ENCODE data around the gene LGR6. TPM values are rescaled to one million over a fixed set of nuclear protein-coding genes. Genes with fewer than 3 reads are reported as not detected.

The LGR6 gene
- polyA plus RNA-seq, 1 experiment, result not detected

- peak; percentile 38 for DNase-seq (ENCODE audit: low read depth)
- no peak for TF ChIP-seq CTCF (IDR thresholded peaks at IDR 0.05; ENCODE audit: insufficient read depth, low read depth, low read length)
These were observed 89.8 kb downstream of the LGR6 start for GRCh38 chr1:202283379-202283844.

GRCh38 chr1:202283991-202284390, 90.4 kb downstream of the LGR6 start:
- Histone ChIP-seq H3K36me3 (ENCODE audit: control insufficient read depth, insufficient read depth, low read length) (no peaks in the 10 kb centered on the region), H3K4me3 (ENCODE audit: low read depth, low read length) (no peak overlapping the region), H3K27me3 (ENCODE audit: control insufficient read depth, insufficient read depth, low read length) (peaks cover 7% of the 10 kb centered on the region)
- CTCF ChIA-PET, result interaction anchor here (0.6 to 2.6 kb wide), 7 partner anchors 10 to 95 kb away, joined by 3 to 12 read pairs (median 5); partner anchors contain the start of gene LGR6
- peak; percentile 30 for DNase-seq (ENCODE audit: low read depth)
- TF ChIP-seq CTCF (IDR thresholded peaks at IDR 0.05; ENCODE audit: insufficient read depth, low read depth, low read length), result no peak
- POLR2A ChIA-PET, result no interaction called here

More at GRCh38 chr1:202283379-202283844, 89.8 kb downstream of the LGR6 start:
- CTCF ChIA-PET, result interaction anchor here (0.6 to 2.6 kb wide), 9 partner anchors 9 to 94 kb away, joined by 3 to 12 read pairs (median 5); partner anchors contain the start of gene LGR6
- H3K36me3 ChIP-seq (ENCODE audit: control insufficient read depth, insufficient read depth, low read length), result no peaks in the 10 kb centered on the region
- no peak overlapping the region for H3K4me3 ChIP-seq (ENCODE audit: low read depth, low read length)
- POLR2A ChIA-PET, result no interaction called here
- peaks cover under 1% of the 10 kb centered on the region for H3K27me3 ChIP-seq (ENCODE audit: control insufficient read depth, insufficient read depth, low read length)

GRCh38 chr1:202285908-202286307, 92.3 kb downstream of the LGR6 start:
- DNase-seq (ENCODE audit: low read depth), result no peak
- Histone ChIP-seq H3K36me3 (ENCODE audit: control insufficient read depth, insufficient read depth, low read length) (no peaks in the 10 kb centered on the region), H3K27me3 (ENCODE audit: control insufficient read depth, insufficient read depth, low read length) (peaks cover 17% of the 10 kb centered on the region), H3K4me3 (ENCODE audit: low read depth, low read length) (no peak overlapping the region)
- CTCF ChIA-PET, result interaction anchor here (0.9 to 2.6 kb wide), 4 partner anchors 11 to 96 kb away, joined by 3 to 7 read pairs (median 6); partner anchors contain the start of gene LGR6
- TF ChIP-seq CTCF (IDR thresholded peaks at IDR 0.05; ENCODE audit: insufficient read depth, low read depth, low read length), result no peak
- POLR2A ChIA-PET, result no interaction called here

DNA sequence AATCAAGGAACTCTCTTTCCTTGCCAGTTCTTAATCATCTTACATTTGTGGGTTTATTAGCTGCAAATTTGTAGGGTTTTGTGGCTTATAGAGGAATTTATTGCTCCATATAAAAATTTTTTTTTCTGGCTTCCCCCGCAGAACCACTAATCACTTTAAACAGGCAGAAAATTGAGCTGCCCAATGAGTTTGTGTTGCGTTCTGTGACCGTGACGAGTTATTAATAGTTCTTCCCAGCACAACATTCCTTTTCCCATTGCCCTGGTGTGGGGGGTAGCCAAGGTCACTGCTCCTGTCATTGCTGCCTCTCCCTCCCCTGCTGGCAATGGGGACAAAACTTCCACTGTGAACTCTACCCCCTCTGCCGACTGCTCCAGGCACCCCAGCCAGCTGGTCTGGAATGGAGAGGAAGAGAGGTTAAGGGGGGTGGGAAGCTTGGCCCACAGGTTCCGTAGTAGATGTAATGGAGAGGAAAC, 93.1 kb downstream of the LGR6 start:
- Histone ChIP-seq H3K27me3 (ENCODE audit: control insufficient read depth, insufficient read depth, low read length) (peaks cover 21% of the 10 kb centered on the region), H3K4me3 (ENCODE audit: low read depth, low read length) (no peak overlapping the region), H3K36me3 (ENCODE audit: control insufficient read depth, insufficient read depth, low read length) (no peaks in the 10 kb centered on the region)
- 0 out of 2 replicates have a peak, but pooled peaks have one; percentile 5 for TF ChIP-seq CTCF (IDR thresholded peaks at IDR 0.05; ENCODE audit: insufficient read depth, low read depth, low read length)
- peak; percentile 54 for DNase-seq (ENCODE audit: low read depth)
- ChIA-PET POLR2A (no interaction called here), CTCF (interaction anchor here (0.6 to 2.6 kb wide), 6 partner anchors 12 to 97 kb away, joined by 3 to 7 read pairs (median 5); partner anchors contain the start of gene LGR6)

DNA sequence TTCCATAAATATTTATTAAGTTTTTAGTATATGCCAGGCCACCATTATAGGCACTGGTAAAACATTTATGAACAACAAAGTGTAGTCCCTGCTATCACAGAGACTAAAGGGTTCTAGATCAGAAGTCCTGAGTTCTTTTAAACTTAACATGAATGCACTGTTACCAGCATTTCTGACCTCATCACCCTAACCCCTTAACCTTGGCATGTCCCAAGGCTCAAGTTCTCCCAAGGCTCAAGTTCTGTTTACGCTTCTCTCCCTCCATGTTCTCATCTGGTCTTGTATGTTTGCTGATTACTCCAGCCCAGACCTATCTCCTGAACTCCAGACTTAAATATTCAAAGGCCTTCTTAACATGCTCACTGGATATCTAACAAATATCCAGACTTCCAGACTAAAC, 93.6 kb downstream of the LGR6 start:
- ChIA-PET POLR2A (no interaction called here), CTCF (interaction anchor here (0.6 to 2.6 kb wide), 6 partner anchors 13 to 97 kb away, joined by 3 to 7 read pairs (median 5); partner anchors contain the start of gene LGR6)
- Histone ChIP-seq H3K27me3 (ENCODE audit: control insufficient read depth, insufficient read depth, low read length) (peaks cover 21% of the 10 kb centered on the region), H3K4me3 (ENCODE audit: low read depth, low read length) (no peak overlapping the region), H3K36me3 (ENCODE audit: control insufficient read depth, insufficient read depth, low read length) (no peaks in the 10 kb centered on the region)
- no peak for DNase-seq (ENCODE audit: low read depth)
- TF ChIP-seq CTCF (IDR thresholded peaks at IDR 0.05; ENCODE audit: insufficient read depth, low read depth, low read length), result no peak

Data from BJ (cell line).